NCI-H1092 (cell line): ENCODE data around the gene LDLRAD2.
"Not testable (repeated sequence)": the region's sequence is repeated elsewhere in the genome, so short reads cannot be mapped to it uniquely, and the experiment has no call there.

Source experiments
- DNase-seq: peaks from one replicate; lab custom pipeline; 2025; lab: John Stamatoyannopoulos, UW

LDLRAD2 gene

GRCh38 chr1:21811875-21812305, at the start of gene LDLRAD2:
TSS of gene LDLRAD2 (plus strand) at chr1:21812265. CDS start at chr1:21812452, 187 bp downstream.
- no peak for DNase-seq

- no peak for DNase-seq
Observed at GRCh38 chr1:21763236-21763635, 48.8 kb upstream of the LDLRAD2 start.

- no peak for DNase-seq
Observed at GRCh38 chr1:21763694-21764419, 48.2 kb upstream of the LDLRAD2 start.

- no peak for DNase-seq
Observed at GRCh38 chr1:21764615-21765423, 47.2 kb upstream of the LDLRAD2 start.

GRCh38 chr1:21766210-21766609, 45.9 kb upstream of the LDLRAD2 start:
- DNase-seq: no peak

- DNase-seq: not testable (repeated sequence)
Observed at GRCh38 chr1:21767106-21767505, 45.0 kb upstream of the LDLRAD2 start.

GRCh38 chr1:21770201-21770600, 41.9 kb upstream of the LDLRAD2 start:
- no peak for DNase-seq

- not testable (repeated sequence) for DNase-seq
Observed at GRCh38 chr1:21770602-21771001, 41.5 kb upstream of the LDLRAD2 start.

- not testable (repeated sequence) for DNase-seq
Observed at GRCh38 chr1:21771672-21772071, 40.4 kb upstream of the LDLRAD2 start.

GRCh38 chr1:21773585-21773984, 38.5 kb upstream of the LDLRAD2 start:
- no peak for DNase-seq

GRCh38 chr1:21774835-21775549, 37.1 kb upstream of the LDLRAD2 start:
- DNase-seq: no peak

GRCh38 chr1:21775550-21775914, 36.5 kb upstream of the LDLRAD2 start:
- DNase-seq: no peak

- DNase-seq: no peak
Observed at GRCh38 chr1:21775985-21776562, 36.0 kb upstream of the LDLRAD2 start.

- not testable (repeated sequence) for DNase-seq
Observed at GRCh38 chr1:21776925-21777324, 35.1 kb upstream of the LDLRAD2 start.

- DNase-seq: no peak
Observed at GRCh38 chr1:21778405-21778727, 33.7 kb upstream of the LDLRAD2 start.

- DNase-seq: no peak
Observed at GRCh38 chr1:21779613-21780521, 32.2 kb upstream of the LDLRAD2 start.

- DNase-seq: no peak
Observed at GRCh38 chr1:21781815-21782348, 30.2 kb upstream of the LDLRAD2 start.

- peak; percentile 50 for DNase-seq
Observed at GRCh38 chr1:21782349-21782867, 29.7 kb upstream of the LDLRAD2 start.

GRCh38 chr1:21782868-21783678, 29.0 kb upstream of the LDLRAD2 start, which contains the start of gene USP48:
TSS of gene USP48 (minus strand) at chr1:21783149. CDS start at chr1:21782957, 192 bp downstream.
- peak; percentile 98 for DNase-seq
